Fibroblast of mammary gland (primary cell): Measurements from ENCODE around the gene CACNG4.

Experiments used
- DNase-seq: peaks from one replicate; pipeline ENCODE4 v3.0.0-alpha.2; 2010; ENCODE audit warnings: low read depth
- H3K4me3 ChIP-seq: 2 replicates; pipeline ENCODE4 v1.5.1; 2011; ENCODE audit warnings: low read depth, mild to moderate bottlenecking, low read length, moderate library complexity; ENCODE audit not compliant: control insufficient read depth
- TF ChIP-seq, protein P1 (sequence below): conservative IDR thresholded peaks from 2 replicates; pipeline ENCODE4 v1.5.1; 2011; ENCODE audit warnings: low read depth, low read length, inconsistent platforms; ENCODE audit not compliant: control insufficient read depth, insufficient read depth

Gene CACNG4

DNA sequence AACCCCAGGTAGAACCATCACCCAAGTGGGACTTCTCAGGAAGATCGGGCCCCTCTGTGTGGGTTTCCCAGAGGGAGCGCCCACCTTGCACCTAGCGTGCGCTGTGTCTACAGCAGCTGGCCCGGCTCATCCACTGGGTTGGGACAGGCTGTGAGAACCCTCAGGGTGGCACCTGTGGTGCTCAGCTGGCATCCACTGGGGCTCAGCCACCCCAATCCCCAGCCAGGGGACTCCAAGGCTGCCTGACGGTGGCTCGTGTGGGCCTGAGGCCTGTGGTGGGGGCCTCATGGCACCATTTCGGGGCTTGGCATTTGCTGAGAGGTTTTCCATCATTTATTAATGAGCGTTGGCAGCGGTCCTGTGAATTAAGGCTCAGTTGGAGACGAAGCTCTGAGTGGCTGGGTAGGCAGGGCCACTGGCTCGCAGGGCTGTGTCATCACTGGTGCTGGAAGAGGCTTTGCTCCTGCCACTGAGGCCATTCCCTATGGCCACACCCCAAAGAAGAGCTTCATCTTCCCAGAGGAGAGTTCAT is 28.5 kb downstream of the CACNG4 start:
- H3K4me3 ChIP-seq: no peak overlapping the region
- TF ChIP-seq, protein P1, sequence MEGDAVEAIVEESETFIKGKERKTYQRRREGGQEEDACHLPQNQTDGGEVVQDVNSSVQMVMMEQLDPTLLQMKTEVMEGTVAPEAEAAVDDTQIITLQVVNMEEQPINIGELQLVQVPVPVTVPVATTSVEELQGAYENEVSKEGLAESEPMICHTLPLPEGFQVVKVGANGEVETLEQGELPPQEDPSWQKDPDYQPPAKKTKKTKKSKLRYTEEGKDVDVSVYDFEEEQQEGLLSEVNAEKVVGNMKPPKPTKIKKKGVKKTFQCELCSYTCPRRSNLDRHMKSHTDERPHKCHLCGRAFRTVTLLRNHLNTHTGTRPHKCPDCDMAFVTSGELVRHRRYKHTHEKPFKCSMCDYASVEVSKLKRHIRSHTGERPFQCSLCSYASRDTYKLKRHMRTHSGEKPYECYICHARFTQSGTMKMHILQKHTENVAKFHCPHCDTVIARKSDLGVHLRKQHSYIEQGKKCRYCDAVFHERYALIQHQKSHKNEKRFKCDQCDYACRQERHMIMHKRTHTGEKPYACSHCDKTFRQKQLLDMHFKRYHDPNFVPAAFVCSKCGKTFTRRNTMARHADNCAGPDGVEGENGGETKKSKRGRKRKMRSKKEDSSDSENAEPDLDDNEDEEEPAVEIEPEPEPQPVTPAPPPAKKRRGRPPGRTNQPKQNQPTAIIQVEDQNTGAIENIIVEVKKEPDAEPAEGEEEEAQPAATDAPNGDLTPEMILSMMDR: no peak
- DNase-seq: no peak

DNA sequence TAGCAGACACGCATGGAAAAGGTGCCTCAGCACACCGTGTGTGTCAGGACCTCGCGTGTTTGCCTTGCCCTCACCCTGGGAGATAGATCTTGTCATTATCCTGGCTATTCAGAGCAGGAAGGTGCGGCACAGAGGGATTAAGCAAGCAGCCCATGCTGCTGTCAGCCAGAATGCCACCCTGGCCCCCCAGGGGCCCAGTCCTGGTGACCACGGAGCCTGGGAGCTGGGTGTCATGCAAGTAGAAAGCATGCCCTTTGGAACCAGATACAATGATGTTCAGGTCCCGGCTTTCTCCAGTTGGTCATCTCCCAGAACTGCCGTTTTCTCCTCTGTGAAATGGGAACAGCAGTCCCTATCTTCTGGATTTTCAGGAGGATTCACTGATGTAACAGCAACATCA is 29.9 kb downstream of the CACNG4 start:
- DNase-seq: no peak

DNA sequence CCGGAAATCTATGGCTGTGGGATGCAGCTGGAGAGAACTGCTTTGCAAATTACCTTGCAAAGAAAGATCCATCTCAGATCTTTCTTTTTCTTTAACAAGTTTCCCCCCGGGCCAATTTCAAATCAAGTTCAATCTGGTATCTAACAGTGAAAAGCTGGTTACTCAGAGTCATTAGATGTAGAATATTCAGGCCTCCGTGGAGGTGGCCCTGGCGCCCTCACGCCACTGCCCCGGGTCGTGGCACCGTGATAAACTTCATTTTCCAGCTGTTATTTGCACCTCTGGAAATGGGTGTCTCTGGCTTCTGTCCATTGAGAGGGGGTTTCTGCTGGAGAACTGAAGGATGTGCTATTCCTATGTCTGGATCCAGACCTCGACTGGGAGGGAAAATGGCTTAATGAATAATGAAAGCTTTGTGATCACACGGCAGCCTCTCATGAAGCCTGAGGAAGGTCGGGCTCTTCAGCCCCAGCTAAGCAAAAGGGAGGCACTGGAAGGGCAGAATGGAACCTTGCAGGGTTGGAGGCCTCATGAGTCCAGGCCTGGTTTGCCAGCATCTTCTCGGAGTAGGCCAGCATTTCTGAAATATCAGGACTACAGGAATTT is 30.5 kb downstream of the CACNG4 start:
- TF ChIP-seq, protein P1: no peak
- no peak overlapping the region for H3K4me3 ChIP-seq
- DNase-seq: no peak

More for the DNA sequence above, 29.9 kb downstream of the CACNG4 start:
- TF ChIP-seq, protein P1: no peak
- H3K4me3 ChIP-seq: no peak overlapping the region

DNA sequence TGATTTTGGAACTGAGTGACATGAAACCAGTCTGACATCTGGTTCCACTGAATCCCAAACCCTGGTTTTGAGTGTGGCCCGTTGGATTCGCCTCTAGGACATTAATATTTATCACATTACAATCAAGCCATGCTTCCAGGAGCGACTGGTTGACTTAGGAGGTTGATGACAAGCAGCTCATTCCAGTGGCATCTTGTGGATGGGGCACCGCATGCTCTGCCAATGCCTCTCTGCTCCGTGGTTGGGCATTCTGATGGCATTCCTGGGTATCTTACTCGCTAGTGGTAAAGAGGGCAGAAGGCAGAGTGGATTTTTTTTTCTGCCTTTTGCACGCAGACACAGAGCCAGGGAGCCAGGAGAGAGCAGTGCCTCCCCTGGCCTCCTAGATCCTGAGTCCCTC is 31.4 kb downstream of the CACNG4 start:
- no peak for DNase-seq
- H3K4me3 ChIP-seq: no peak overlapping the region
- TF ChIP-seq, protein P1: no peak

DNA sequence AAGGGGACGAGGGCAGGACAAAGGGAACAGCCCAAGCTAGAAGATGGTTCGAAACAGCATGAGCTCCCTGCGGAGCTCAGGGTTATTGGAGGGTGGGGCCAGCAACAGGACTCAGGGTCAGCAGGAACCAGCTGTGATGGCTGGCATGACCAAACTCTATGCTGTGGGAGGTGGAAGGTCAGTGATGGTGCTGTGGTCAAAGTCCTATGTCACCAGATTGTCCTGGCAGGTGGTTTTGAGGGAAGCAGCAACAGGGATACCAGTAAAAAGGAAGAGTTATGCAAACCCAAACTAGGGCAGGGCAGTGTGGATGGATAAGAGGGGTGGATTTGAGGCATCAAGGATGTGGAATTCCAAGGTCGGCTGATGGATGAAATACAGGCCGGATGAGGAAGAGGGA is 32.4 kb downstream of the CACNG4 start:
- H3K4me3 ChIP-seq: no peak overlapping the region
- TF ChIP-seq, protein P1: no peak
- DNase-seq: no peak

DNA sequence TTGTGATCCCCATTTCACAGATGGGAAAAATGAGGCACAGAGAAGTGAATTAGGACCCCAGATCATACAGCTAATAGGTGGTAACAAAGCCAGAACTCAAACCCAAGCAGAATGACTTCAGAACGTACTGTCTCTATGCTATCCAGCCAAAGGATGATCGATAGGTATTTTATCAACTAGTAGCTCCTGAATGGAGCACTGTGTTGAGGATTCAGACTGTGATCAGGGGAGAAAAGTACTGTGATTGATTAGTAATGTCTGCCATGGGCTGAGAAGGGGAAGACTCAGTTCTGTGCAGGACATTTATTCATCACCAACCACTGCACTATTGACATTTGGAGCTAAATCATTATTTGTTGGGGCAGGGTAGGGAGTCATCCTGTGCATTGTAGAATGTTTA is 38.7 kb downstream of the CACNG4 start:
- TF ChIP-seq, protein P1: no peak
- no peak for DNase-seq
- H3K4me3 ChIP-seq: no peak overlapping the region
